ENCODE data around the gene OR5AP2. TPM values are rescaled to one million over a fixed set of nuclear protein-coding genes. Genes with fewer than 3 reads are reported as not detected.

OR5AP2 gene
- not detected in 2 replicates for total RNA-seq

DNA sequence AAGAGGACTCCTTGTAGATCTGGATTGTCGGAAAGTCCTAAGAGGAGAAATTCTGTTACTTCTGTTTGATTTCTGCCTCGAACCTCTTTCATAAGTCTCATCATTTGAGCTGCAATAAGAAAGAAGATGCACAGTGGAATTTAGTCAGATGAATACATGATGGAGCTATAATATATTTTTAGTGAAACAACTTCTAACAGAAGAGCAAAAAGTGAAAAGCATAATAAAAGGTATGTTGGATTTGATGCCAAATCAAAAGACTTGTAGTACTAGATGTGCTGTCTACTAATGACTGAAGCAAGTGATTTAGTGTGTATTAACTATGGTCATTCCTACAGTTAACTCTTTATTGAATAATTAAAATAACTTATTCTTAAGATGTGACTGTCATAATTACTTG lies at the start of gene OR5AP2:
TSS of gene OR5AP2 (minus strand) at position 101 of the 400 bp plus-strand sequence. CDS start at position 101, 0 bp downstream.

DNA sequence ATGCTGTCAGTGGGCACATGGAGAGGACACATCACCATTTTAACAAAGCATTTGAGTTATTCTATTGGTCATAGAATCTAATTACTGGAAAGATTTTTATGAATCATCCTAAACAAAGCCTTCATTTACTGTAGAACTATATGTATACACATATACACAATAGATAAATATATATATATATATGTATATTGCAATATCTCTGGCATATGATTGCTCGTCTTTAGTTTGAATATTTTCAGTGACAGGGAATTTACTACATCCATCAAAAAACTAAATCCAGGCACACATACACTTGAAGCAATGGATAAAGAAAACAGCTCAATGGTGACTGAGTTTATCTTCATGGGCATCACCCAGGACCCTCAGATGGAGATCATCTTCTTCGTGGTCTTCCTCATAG lies 21.1 kb upstream of the OR5AP2 start, which contains the start of gene OR5AR1:
TSS of gene OR5AR1 (plus strand) at position 301 of the 400 bp plus-strand sequence. CDS start at position 301, 0 bp downstream.

Small RNA genes lying within 50 kb of the gene (small RNA-seq; reads per million reads assigned to genes)
- not detected for gene AP004245.1

Other genes with a start within 250 kb of the OR5AP2 start
- gene OR5AL1, start 229.7 kb downstream of the OR5AP2 start, total RNA-seq, result not detected in 2 replicates
- gene OR5M3, start 169.1 kb downstream of the OR5AP2 start, total RNA-seq, result not detected in 2 replicates
- gene OR5M8, start 151.1 kb downstream of the OR5AP2 start, total RNA-seq, result not detected in 2 replicates
- gene OR5M11, start 99.2 kb downstream of the OR5AP2 start, total RNA-seq, result not detected in 2 replicates
- not detected in 2 replicates for gene OR5M10, start 64.7 kb downstream of the OR5AP2 start, total RNA-seq
- gene OR5M1, start 27.6 kb downstream of the OR5AP2 start, total RNA-seq, result not detected in 2 replicates
- gene OR5AR1, start 21.2 kb upstream of the OR5AP2 start, total RNA-seq, result not detected in 2 replicates
- not detected in 2 replicates for gene OR9G1, start 56.7 kb upstream of the OR5AP2 start, total RNA-seq
- not detected in 2 replicates for gene OR9G4, start 106.3 kb upstream of the OR5AP2 start, total RNA-seq